ENCODE measurements around the gene MPC2. TPM values are rescaled to one million over a fixed set of nuclear protein-coding genes. Genes with fewer than 3 reads are reported as not detected.

The MPC2 gene
- total RNA-seq, 1 experiment from 2014 or later, result 32.9 TPM

DNA sequence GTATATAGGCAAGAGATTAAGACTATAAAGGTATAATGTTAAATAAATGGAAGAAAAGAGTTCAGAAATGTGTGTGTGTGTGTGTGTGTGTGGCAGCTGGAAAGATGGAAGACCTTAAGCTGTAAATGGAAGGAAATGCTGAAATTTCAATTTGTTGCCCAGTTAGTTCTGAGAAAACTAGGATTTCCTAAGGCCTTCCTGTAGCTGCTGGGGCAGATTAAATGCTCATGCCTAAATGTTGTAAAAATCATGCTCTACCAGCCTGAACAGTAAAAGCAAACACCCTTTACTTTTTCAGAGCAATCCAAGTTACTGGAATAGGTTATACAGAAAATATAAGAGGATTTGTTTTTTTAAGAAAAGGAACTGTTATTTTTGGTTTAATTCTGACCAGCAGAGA lies 31.2 kb downstream of the MPC2 start:
- Histone ChIP-seq H3K14ac (ENCODE audit: insufficient read depth, low read length) (no peak overlapping the region), H3K56ac (ENCODE audit: insufficient read length, low read depth, low read length) (no peak overlapping the region), H3K4me1 (ENCODE audit: insufficient read depth, low read length) (no peaks in the 10 kb centered on the region; the same call in 1 of the 2 replicates), H3K79me1 (ENCODE audit: insufficient read depth, low read depth, low read length, poor library complexity, severe bottlenecking) (no peaks in the 10 kb centered on the region), H3K4me2 (ENCODE audit: insufficient read depth, insufficient read length, low read length) (no peak overlapping the region), H3K4ac (ENCODE audit: low read depth, low read length) (no peak overlapping the region), H4K5ac (ENCODE audit: insufficient read length, low read depth, low read length) (no peak overlapping the region), H3K23me2 (ENCODE audit: insufficient read length, low read depth, low read length, poor library complexity, severe bottlenecking) (no peaks in the 10 kb centered on the region), H3K18ac (ENCODE audit: insufficient read length, low read depth, low read length) (no peak overlapping the region), H3K9ac (ENCODE audit: extremely low read depth, insufficient read length, low read length) (no peak overlapping the region), H3K79me2 (ENCODE audit: insufficient read depth, low read length) (no peaks in the 10 kb centered on the region), H2BK15ac (ENCODE audit: low read depth, low read length) (no peak overlapping the region), H2AFZ (ENCODE audit: low read length) (no peak overlapping the region), H3T11ph (ENCODE audit: low read length) (no peak overlapping the region), H4K91ac (ENCODE audit: insufficient read length, low read depth, low read length) (no peak overlapping the region), H4K8ac (replicated peaks; ENCODE audit: insufficient read length, low read depth, low read length) (no peak overlapping the region), H3K9me3 (ENCODE audit: control insufficient read depth, low read depth, low read length) (peaks cover 17% of the 10 kb centered on the region), H2BK5ac (ENCODE audit: insufficient read length, low read length) (no peak overlapping the region), H4K20me1 (ENCODE audit: control insufficient read depth, insufficient read depth, insufficient read length) (no peaks in the 10 kb centered on the region), H2BK20ac (ENCODE audit: low read depth, low read length, poor library complexity, severe bottlenecking) (no peak overlapping the region), H3K27me3 (ENCODE audit: insufficient read depth, low read length) (no peaks in the 10 kb centered on the region), H3K27ac (ENCODE audit: insufficient read length, low read depth, low read length) (no peak overlapping the region), H2BK12ac (ENCODE audit: insufficient read length, low read depth, low read length) (no peak overlapping the region), H2AK5ac (ENCODE audit: insufficient read length, low read length) (no peak overlapping the region), H2BK120ac (ENCODE audit: low read depth, low read length, poor library complexity, severe bottlenecking) (no peak overlapping the region), H3K23ac (ENCODE audit: insufficient read length, low read depth, low read length) (no peak overlapping the region)
- H3K27me3 Mint-ChIP-seq (ENCODE audit: low read depth), result no peaks in the 10 kb centered on the region
- TF ChIP-seq, protein P1, sequence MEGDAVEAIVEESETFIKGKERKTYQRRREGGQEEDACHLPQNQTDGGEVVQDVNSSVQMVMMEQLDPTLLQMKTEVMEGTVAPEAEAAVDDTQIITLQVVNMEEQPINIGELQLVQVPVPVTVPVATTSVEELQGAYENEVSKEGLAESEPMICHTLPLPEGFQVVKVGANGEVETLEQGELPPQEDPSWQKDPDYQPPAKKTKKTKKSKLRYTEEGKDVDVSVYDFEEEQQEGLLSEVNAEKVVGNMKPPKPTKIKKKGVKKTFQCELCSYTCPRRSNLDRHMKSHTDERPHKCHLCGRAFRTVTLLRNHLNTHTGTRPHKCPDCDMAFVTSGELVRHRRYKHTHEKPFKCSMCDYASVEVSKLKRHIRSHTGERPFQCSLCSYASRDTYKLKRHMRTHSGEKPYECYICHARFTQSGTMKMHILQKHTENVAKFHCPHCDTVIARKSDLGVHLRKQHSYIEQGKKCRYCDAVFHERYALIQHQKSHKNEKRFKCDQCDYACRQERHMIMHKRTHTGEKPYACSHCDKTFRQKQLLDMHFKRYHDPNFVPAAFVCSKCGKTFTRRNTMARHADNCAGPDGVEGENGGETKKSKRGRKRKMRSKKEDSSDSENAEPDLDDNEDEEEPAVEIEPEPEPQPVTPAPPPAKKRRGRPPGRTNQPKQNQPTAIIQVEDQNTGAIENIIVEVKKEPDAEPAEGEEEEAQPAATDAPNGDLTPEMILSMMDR (conservative IDR thresholded peaks at IDR 0.05), result no peak
- H3K9me3 Mint-ChIP-seq, result peaks cover 15 to 21% of the 10 kb centered on the region in 2 experiments
- no peak overlapping the region for H3K4me3 Mint-ChIP-seq
- peaks cover 16 to 17% of the 10 kb centered on the region in 2 experiments for H3K4me1 Mint-ChIP-seq
- peaks cover 6 to 21% (median 15%) of the 10 kb centered on the region in 3 experiments for H3K36me3 Mint-ChIP-seq (ENCODE audit: insufficient read depth in 1 of 3, low read depth in 3 of 3)
- DNase-seq, result no peak
- peak overlapping the region in 2 of 3 experiments; percentile 15 to 22; a peak in 3 of 7 replicates for H3K27ac Mint-ChIP-seq

All from H9 (cell line).